Endothelial cell of umbilical vein (primary cell): ENCODE results near the gene ADPRH. TPM values are rescaled to one million over a fixed set of nuclear protein-coding genes. Genes with fewer than 3 reads are reported as not detected.

ENCODE experiments used
- BruUV-seq: library from RNA; stranded (reverse); fragments of 400-500 nt; replicated peaks from 2 replicates; lab custom pipeline; 2021; lab: Mats Ljungman, UMichigan
- CTCF ChIA-PET: fragments of 300-600, 350-600 bp; sonication (Branson Sonifier 250); formaldehyde crosslinking; loops from one replicate; lab custom pipeline; 2021; ENCODE audit warnings: antibody characterized with exemption, inconsistent platforms; lab: Charles Lee
- POLR2A ChIA-PET: fragments of 300-600, 350-600 bp; sonication (Branson Sonifier 250); formaldehyde crosslinking; loops from one replicate; lab custom pipeline; 2021; ENCODE audit warnings: antibody characterized with exemption, inconsistent platforms; lab: Charles Lee
- DNase-seq: peaks from one replicate; pipeline ENCODE4 v3.0.0-alpha.2; 2011; ENCODE audit warnings: low read depth, low spot score
- FAIRE-seq: peaks from 2 replicates; lab custom pipeline; 2011; peaks lifted over from hg19 to GRCh38; lab: Jason Lieb, UNC
- H2AFZ ChIP-seq: 2 replicates; pipeline ENCODE4 v1.6.0; 2012; ENCODE audit warnings: low read depth, low read length, control low read depth, inconsistent platforms
- H3K27ac ChIP-seq: 2 replicates; pipeline ENCODE4 v1.5.1; 2011; ENCODE audit warnings: low read depth, mild to moderate bottlenecking, control low read depth, low read length, moderate library complexity; ENCODE audit not compliant: insufficient read depth
- H3K27me3 ChIP-seq, 2 experiments: 2 replicates each; pipeline versions ENCODE4 v1.6.0 to v1.6.1; 2011; ENCODE audit warnings: low read length in 2 of 2, mixed read lengths in 1 of 2; ENCODE audit not compliant: control insufficient read depth in 2 of 2, insufficient read depth in 2 of 2
- H3K36me3 ChIP-seq, 2 experiments: 2 replicates in 1 of 2; 3 replicates in 1 of 2; pipeline ENCODE4 v1.5.1; 2011; ENCODE audit warnings: low read length in 2 of 2, mild to moderate bottlenecking in 1 of 2, moderate library complexity in 1 of 2; ENCODE audit not compliant: control insufficient read depth in 2 of 2, insufficient read depth in 2 of 2; ENCODE audit errors: extremely low read depth in 1 of 2
- H3K4me1 ChIP-seq: 3 replicates; pipeline ENCODE4 v1.5.1; 2011; ENCODE audit warnings: mild to moderate bottlenecking, low read length; ENCODE audit not compliant: control insufficient read depth, insufficient read depth; ENCODE audit errors: extremely low read depth
- H3K4me2 ChIP-seq: 2 replicates; pipeline ENCODE4 v1.6.1; 2011; ENCODE audit warnings: low read length, control low read depth, mixed read lengths; ENCODE audit not compliant: insufficient read depth
- H3K4me3 ChIP-seq, 3 experiments: fragments of 200-600 bp in 1 of 3; sonication (generic), shearing (Covaris generic) in 1 of 3; replicated peaks in 1 of 3; 2 replicates each; pipeline ENCODE4 v1.5.1; 2011 to 2016; ENCODE audit warnings: control low read depth in 3 of 3, low read length in 3 of 3, mild to moderate bottlenecking in 2 of 3, inconsistent platforms in 1 of 3, low read depth in 1 of 3, moderate library complexity in 1 of 3; ENCODE audit not compliant: insufficient read depth in 1 of 3
- H3K79me2 ChIP-seq: 2 replicates; pipeline ENCODE4 v1.6.0; 2012; ENCODE audit warnings: low read length, inconsistent platforms; ENCODE audit not compliant: control insufficient read depth, insufficient read depth
- H3K9ac ChIP-seq: replicated peaks from 2 replicates; pipeline ENCODE3; 2011; ENCODE audit warnings: low read length, control low read depth; ENCODE audit not compliant: insufficient read depth; ENCODE audit errors: extremely low read depth
- H3K9me1 ChIP-seq: replicated peaks from 3 replicates; pipeline ENCODE4 v1.6.0; 2011; ENCODE audit warnings: mild to moderate bottlenecking, low read length; ENCODE audit not compliant: control insufficient read depth, insufficient read depth; ENCODE audit errors: extremely low read depth
- H3K9me3 ChIP-seq: replicated peaks from 2 replicates; pipeline ENCODE4 v1.5.1; 2012; ENCODE audit warnings: low read length, inconsistent platforms; ENCODE audit not compliant: control insufficient read depth, insufficient read depth
- H4K20me1 ChIP-seq: replicated peaks from 2 replicates; pipeline ENCODE3; 2011; ENCODE audit warnings: mild to moderate bottlenecking, low read length; ENCODE audit not compliant: control insufficient read depth, insufficient read depth; ENCODE audit errors: extremely low read depth
- CTCF ChIP-seq, 2 donors: IDR thresholded peaks; 1 replicate in 1 of 2; 2 replicates in 1 of 2; pipeline ENCODE4 v1.5.1; 2011; ENCODE audit warnings: low read length in 2 of 2, mild to moderate bottlenecking in 2 of 2, moderate library complexity in 2 of 2, control low read depth in 1 of 2, inconsistent platforms in 1 of 2, low read depth in 1 of 2; ENCODE audit not compliant: insufficient read depth in 1 of 2; ENCODE audit errors: extremely low read depth in 1 of 2
- EZH2 ChIP-seq: IDR thresholded peaks from 2 replicates; pipeline ENCODE4 v1.6.1; 2012; ENCODE audit warnings: borderline replicate concordance, low read depth, mild to moderate bottlenecking, moderate library complexity, low read length, inconsistent platforms; ENCODE audit not compliant: severe bottlenecking
- FOS ChIP-seq: IDR thresholded peaks from 2 replicates; pipeline ENCODE4 v1.6.1; 2011; ENCODE audit warnings: mild to moderate bottlenecking, low read length, moderate library complexity, borderline replicate concordance; ENCODE audit not compliant: insufficient read depth
- GATA2 ChIP-seq: IDR thresholded peaks from 2 replicates; pipeline ENCODE4 v1.7.0; 2011; ENCODE audit warnings: low read depth, mild to moderate bottlenecking, moderate library complexity, mixed read lengths, low read length; ENCODE audit not compliant: insufficient read length, insufficient read depth
- JUN ChIP-seq: IDR thresholded peaks from 2 replicates; pipeline ENCODE4 v1.6.1; 2011; ENCODE audit warnings: borderline replicate concordance, low read depth; ENCODE audit not compliant: insufficient read length, insufficient read depth
- MAX ChIP-seq: IDR thresholded peaks from 2 replicates; pipeline ENCODE4 v1.6.1; 2011; ENCODE audit not compliant: insufficient read depth, insufficient read length
- MYC ChIP-seq: IDR thresholded peaks from one replicate; pipeline ENCODE4 v1.6.1; 2011; ENCODE audit warnings: mild to moderate bottlenecking, low read depth, low read length
- POLR2A ChIP-seq: IDR thresholded peaks from 2 replicates; pipeline ENCODE4 v1.6.1; 2012; ENCODE audit warnings: low read depth, mild to moderate bottlenecking, control low read depth, low read length
- POLR2AphosphoS5 ChIP-seq: IDR thresholded peaks from 2 replicates; pipeline ENCODE4 v1.6.1; 2012; ENCODE audit warnings: low read depth, mild to moderate bottlenecking, control low read depth, low read length, moderate library complexity; ENCODE audit not compliant: insufficient read depth
- dilution Hi-C: fragments of 300-500 bp; cut with MboI; formaldehyde crosslinking; loops from one replicate; pipeline ENCODE4 v1.15.0; 2019; ENCODE audit warnings: low sequenced_read_pairs; ENCODE audit not compliant: extremely low pct_ligation_motif_present
- intact Hi-C: fragments of 100-400 bp; cut with micrococcal nuclease; formaldehyde crosslinking; loops from one replicate; pipeline ENCODE4 v1.10.0; 2022
- polyA plus RNA-seq, 4 experiments: library from polyadenylated mRNA; depleted of rRNA in 3 of 4; stranded (reverse) in 3 of 4; unstranded in 1 of 4; fragments of >200 nt; gene quantifications; 2 replicates each; pipeline versions ENCODE4 v1.2.1 to v1.2.3, GENCODE V29; 2011 to 2012; ENCODE audit warnings: missing spikeins in 1 of 4
- total RNA-seq: library from RNA; stranded (reverse); gene quantifications from 2 replicates; pipeline ENCODE4 v1.2.3, GENCODE V29; 2021

The ADPRH gene
- total and polyA plus RNA-seq, 2 donors (not counting 3 experiments of a cell fraction or from before 2014, with no cell fraction given) = 3.5 to 8.0 TPM

- TF ChIP-seq FOS = no peak
- TF ChIP-seq POLR2A = no peak
- no peak for TF ChIP-seq MAX
- no peak for TF ChIP-seq GATA2
- no peak for TF ChIP-seq EZH2
- no peak for DNase-seq
- intact Hi-C loops = no loop called here
- no peak overlapping the region for H3K4me2 ChIP-seq
- no peaks in the 10 kb centered on the region for H3K27me3 ChIP-seq
- no peaks in the 10 kb centered on the region for H3K79me2 ChIP-seq
- no TSS peak for BruUV-seq
- no peaks in the 10 kb centered on the region for H3K36me3 ChIP-seq
- no peak for FAIRE-seq
- H3K9me3 ChIP-seq = no peaks in the 10 kb centered on the region
- ChIA-PET POLR2A (no interaction called here), CTCF (interaction anchor here (1.1 kb wide), 1 partner anchor 19 kb away, joined by 4 read pairs; no protein-coding TSS in a partner anchor)
- H2AFZ ChIP-seq = no peak overlapping the region
- no peak overlapping the region for H3K9ac ChIP-seq
- no peaks in the 10 kb centered on the region for H3K9me1 ChIP-seq
- dilution Hi-C loops = no loop called here
- no peaks in the 10 kb centered on the region for H4K20me1 ChIP-seq
- H3K4me3 ChIP-seq = no peak overlapping the region
- H3K4me1 ChIP-seq = peaks cover 28% of the 10 kb centered on the region
- no peak overlapping the region for H3K27ac ChIP-seq
These were observed 52.2 kb downstream of the ADPRH start for GRCh38 chr3:119631516-119631915.

- Histone ChIP-seq H3K9me1 (no peaks in the 10 kb centered on the region), H3K79me2 (no peaks in the 10 kb centered on the region), H3K4me1 (peaks cover 31% of the 10 kb centered on the region), H3K4me2 (no peak overlapping the region), H2AFZ (no peak overlapping the region), H3K9me3 (no peaks in the 10 kb centered on the region), H4K20me1 (no peaks in the 10 kb centered on the region), H3K27ac (no peak overlapping the region), H3K36me3 (no peaks in the 10 kb centered on the region), H3K9ac (no peak overlapping the region), H3K4me3 (no peak overlapping the region), H3K27me3 (no peaks in the 10 kb centered on the region)
- DNase-seq (no peak), FAIRE-seq (no peak)
- intact Hi-C loops = no loop called here
- no TSS peak for BruUV-seq
- ChIA-PET POLR2A (no interaction called here), CTCF (no interaction called here)
- TF ChIP-seq MAX = no peak
- TF ChIP-seq JUN = no peak
- no peak for TF ChIP-seq FOS
- no peak for TF ChIP-seq GATA2
- no peak for TF ChIP-seq POLR2A
- TF ChIP-seq EZH2 = no peak
- TF ChIP-seq CTCF (IDR thresholded peaks at IDR 0.05; ENCODE audit: extremely low read depth in 1 of 2, insufficient read depth in 1 of 2, low read depth in 1 of 2, low read length in 2 of 2) = no peak
- TF ChIP-seq MYC = no peak
- TF ChIP-seq POLR2AphosphoS5 = no peak
- dilution Hi-C loops = no loop called here
These were observed 52.9 kb downstream of the ADPRH start for GRCh38 chr3:119632216-119632615.
